Osteocyte (in vitro differentiated cells): ENCODE data around the gene THEMIS. TPM values are rescaled to one million over a fixed set of nuclear protein-coding genes. Genes with fewer than 3 reads are reported as not detected.

Source experiments
- DNase-seq: peaks from one replicate; pipeline ENCODE4 v3.0.0; 2021; ENCODE audit warnings: mixed read lengths; ENCODE audit not compliant: unreplicated experiment; ENCODE audit errors: extremely low spot score
- H3K27ac Mint-ChIP-seq: one replicate; pipeline ENCODE4 v1.8.0; 2021; ENCODE audit warnings: mild to moderate bottlenecking, mixed read lengths; ENCODE audit not compliant: unreplicated experiment
- H3K27me3 Mint-ChIP-seq: one replicate; pipeline ENCODE4 v1.8.0; 2021; ENCODE audit warnings: mixed read lengths; ENCODE audit not compliant: unreplicated experiment
- H3K36me3 Mint-ChIP-seq: one replicate; pipeline ENCODE4 v1.8.0; 2021; ENCODE audit warnings: mixed read lengths; ENCODE audit not compliant: unreplicated experiment
- H3K4me1 Mint-ChIP-seq: one replicate; pipeline ENCODE4 v1.8.0; 2021; ENCODE audit warnings: mixed read lengths; ENCODE audit not compliant: unreplicated experiment
- H3K4me3 Mint-ChIP-seq: one replicate; pipeline ENCODE4 v1.8.0; 2021; ENCODE audit warnings: mild to moderate bottlenecking, moderate library complexity, mixed read lengths; ENCODE audit not compliant: unreplicated experiment
- H3K9me3 Mint-ChIP-seq: one replicate; pipeline ENCODE4 v1.8.0; 2021; ENCODE audit warnings: mixed read lengths; ENCODE audit not compliant: unreplicated experiment
- total RNA-seq: library from RNA; stranded (reverse); gene quantifications from 2 replicates; pipeline ENCODE4 v1.2.1, GENCODE V29; 2021
- TF ChIP-seq, protein P1 (sequence below): fragments of 200-600 bp; sonication (generic); IDR thresholded peaks from 2 replicates; pipeline ENCODE4 v1.5.0; 2021; ENCODE audit warnings: antibody characterized with exemption, mild to moderate bottlenecking, moderate library complexity

The THEMIS gene
- total RNA-seq, 1 donor from 2014 or later = not detected

DNA sequence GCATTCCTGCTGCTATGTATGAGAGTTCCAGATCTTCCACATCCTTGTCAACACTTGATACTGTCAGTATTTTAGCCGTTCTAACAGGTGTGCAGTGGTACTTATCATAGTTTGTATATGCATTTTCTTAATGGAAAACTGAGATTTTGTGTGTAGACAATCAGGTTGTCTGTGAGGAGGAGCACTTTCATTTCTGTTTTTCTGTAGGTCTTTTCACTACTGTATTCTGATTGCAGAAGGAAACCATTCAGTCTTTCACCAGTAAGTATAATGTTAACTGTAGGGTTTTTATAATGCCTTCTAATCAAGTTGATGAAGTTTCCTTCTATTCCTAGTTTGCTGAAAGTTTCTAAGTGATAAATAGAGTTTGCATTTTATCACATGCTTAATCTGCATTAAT is 216.4 kb downstream of the THEMIS start:
- Mint-ChIP-seq H3K4me3 (no peak overlapping the region), H3K36me3 (no peaks in the 10 kb centered on the region), H3K27ac (no peak overlapping the region), H3K9me3 (no peaks in the 10 kb centered on the region), H3K27me3 (peaks cover 52% of the 10 kb centered on the region), H3K4me1 (no peaks in the 10 kb centered on the region)
- no peak for DNase-seq
- TF ChIP-seq, protein P1, sequence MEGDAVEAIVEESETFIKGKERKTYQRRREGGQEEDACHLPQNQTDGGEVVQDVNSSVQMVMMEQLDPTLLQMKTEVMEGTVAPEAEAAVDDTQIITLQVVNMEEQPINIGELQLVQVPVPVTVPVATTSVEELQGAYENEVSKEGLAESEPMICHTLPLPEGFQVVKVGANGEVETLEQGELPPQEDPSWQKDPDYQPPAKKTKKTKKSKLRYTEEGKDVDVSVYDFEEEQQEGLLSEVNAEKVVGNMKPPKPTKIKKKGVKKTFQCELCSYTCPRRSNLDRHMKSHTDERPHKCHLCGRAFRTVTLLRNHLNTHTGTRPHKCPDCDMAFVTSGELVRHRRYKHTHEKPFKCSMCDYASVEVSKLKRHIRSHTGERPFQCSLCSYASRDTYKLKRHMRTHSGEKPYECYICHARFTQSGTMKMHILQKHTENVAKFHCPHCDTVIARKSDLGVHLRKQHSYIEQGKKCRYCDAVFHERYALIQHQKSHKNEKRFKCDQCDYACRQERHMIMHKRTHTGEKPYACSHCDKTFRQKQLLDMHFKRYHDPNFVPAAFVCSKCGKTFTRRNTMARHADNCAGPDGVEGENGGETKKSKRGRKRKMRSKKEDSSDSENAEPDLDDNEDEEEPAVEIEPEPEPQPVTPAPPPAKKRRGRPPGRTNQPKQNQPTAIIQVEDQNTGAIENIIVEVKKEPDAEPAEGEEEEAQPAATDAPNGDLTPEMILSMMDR = no peak
